Measurements from ENCODE around the gene MLN.

Gene MLN

GRCh38 chr6:33771146-33772081, 32.4 kb downstream of the MLN start:
- no peak for DNase-seq (ENCODE audit: low read depth, low spot score)

DNA sequence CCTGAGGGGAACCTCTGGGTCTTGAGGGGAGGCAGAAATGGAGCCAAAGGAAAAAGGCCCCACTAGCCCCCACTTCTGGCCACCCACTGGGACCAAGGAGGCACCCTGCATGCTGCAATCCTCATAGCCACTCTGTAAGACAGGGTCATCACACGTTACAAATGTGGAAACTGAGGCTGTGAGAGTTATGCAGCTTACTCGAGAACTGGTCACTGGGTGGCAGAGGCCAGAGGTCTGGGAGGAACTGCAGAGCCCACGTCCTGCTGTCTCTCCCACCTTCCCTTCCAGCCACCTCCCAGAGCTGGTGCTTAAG, 33.0 kb downstream of the MLN start:
- no peak for DNase-seq (ENCODE audit: low read depth, low spot score)

DNA sequence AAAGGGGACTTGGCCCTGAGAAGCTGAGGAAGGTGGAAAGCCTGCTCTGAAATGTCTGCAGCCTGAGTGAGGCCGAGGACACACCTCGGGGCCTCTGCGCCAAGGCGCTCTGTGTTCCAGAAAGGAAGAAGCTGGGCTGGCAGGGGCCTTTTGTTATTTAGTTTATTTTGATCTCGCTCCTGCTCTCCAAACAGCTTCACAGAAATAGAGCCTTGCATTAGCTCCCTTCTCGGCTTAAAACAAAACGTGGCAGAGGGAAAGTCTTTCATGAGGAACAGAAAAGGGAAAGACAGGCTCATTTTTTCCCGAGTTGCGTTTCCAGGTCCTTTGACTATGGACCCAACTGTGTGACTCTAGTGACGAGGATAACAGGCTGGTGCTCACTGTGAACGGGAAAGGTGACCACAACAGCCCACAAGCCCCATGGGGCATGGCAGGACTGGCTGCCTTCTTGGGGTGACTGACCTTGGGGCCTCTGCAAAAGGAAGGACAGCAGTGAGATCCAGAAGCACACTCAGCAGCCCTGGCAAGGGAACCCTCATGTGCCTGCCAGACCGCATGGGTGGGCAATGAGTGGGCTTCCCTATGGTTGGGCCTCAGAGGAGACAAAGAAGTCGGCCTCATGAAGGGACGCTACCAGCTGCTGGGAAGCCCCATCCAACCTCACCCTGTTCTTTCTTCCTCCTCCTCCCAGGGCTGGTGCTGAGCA, 33.5 kb downstream of the MLN start:
- DNase-seq (ENCODE audit: low read depth, low spot score): no peak

DNA sequence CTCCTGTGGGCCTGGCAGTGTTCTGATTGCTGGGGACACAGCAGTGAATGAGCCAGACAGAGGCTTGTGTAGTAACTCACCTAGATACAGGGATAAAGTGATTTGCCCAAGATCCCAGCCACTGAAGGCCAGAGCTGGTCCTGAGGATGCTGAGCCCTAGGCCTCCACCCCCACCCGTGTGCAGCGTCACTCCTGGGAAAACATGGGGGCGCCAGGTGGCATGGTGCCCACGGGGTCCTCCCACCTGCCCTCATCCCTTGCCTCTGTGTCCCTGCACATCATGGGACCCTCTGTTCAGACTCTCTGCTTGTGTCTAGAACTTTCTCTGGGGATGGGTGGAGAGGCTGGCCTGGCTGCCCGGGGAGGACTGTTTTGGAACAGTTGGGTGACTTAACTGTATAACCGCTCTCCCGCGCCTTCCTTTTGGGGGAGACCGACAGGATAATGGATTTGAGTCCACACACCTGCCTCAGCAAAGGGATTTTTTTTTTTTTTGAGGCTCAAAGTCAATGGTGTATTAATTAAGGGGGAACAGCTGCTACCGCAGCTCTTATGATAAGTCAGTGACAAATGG, 34.5 kb downstream of the MLN start:
- no peak for DNase-seq (ENCODE audit: low read depth, low spot score)

- peak; percentile 38 for DNase-seq (ENCODE audit: low read depth, low spot score)
These were observed 35.1 kb downstream of the MLN start for GRCh38 chr6:33768644-33769120.

- DNase-seq (ENCODE audit: low read depth, low spot score): no peak
These were observed 36.6 kb downstream of the MLN start for GRCh38 chr6:33766921-33767907.

GRCh38 chr6:33765368-33765767, 38.4 kb downstream of the MLN start:
- no peak for DNase-seq (ENCODE audit: low read depth, low spot score)

- DNase-seq (ENCODE audit: low read depth, low spot score): no peak
These were observed 39.8 kb downstream of the MLN start for GRCh38 chr6:33764036-33764435.

DNA sequence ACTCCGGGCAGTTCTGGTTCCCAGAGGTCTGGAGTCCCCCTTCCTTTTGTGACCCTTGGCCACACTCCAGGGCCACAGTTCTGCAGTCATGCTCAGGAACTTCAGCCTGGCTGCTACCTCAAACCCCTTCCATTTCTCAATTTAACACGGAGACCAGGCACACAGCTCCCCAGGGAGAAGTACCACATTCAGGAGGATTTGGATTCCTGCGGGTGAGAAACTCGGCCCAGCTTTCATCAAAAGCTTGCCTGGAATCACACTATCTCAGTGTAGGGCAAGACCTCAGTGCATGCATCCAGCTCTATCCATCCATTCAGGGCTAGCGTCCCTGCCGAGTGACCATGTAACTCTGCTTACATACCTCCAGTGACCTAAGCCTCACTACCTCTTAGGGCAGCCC, 40.3 kb downstream of the MLN start:
- DNase-seq (ENCODE audit: low read depth, low spot score): no peak

DNA sequence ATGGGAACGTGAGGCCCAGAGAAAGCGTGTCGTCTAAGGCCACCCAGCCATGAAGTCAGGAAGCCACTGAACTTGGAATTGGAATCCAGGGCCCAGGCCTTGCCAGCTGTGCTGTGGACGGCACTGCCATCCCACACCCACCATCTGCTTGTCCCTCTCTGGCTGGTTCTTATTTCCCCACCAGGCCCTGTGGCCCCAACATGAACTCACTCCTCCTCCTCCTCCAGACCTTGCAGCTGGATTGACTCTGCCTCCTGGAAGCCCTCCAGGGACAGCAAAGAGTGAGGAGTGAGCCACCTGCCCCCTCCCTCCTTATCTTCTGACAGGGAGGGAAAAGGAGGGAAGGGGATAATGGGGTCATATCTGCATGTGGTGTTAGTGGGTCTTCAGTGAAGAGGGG, 41.1 kb downstream of the MLN start:
- DNase-seq (ENCODE audit: low read depth, low spot score): no peak

GRCh38 chr6:33761922-33762629, 41.7 kb downstream of the MLN start:
- DNase-seq (ENCODE audit: low read depth, low spot score): no peak

DNA sequence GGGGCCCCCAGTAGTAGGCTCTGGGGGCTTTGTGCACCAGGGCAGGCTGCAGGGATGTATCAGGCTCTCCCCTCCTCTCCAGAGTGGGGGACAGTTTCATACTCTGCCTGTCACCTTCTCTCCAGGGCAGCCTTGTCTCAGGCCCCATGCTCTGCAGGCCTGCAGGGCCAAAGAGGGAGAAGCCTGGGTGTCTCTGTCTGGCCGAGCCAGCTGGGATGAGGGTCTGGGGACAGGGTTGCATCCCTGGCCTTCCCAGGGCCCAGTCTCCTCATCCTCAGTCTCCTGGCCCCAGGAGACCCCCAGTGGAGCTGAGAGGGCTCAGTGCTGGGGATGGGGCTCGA, 42.3 kb downstream of the MLN start:
- DNase-seq (ENCODE audit: low read depth, low spot score): no peak

GRCh38 chr6:33759887-33760629, 43.7 kb downstream of the MLN start:
- DNase-seq (ENCODE audit: low read depth, low spot score): no peak

GRCh38 chr6:33758815-33759216, 45.0 kb downstream of the MLN start:
- no peak for DNase-seq (ENCODE audit: low read depth, low spot score)

GRCh38 chr6:33757906-33758305, 45.9 kb downstream of the MLN start:
- no peak for DNase-seq (ENCODE audit: low read depth, low spot score)

- no peak for DNase-seq (ENCODE audit: low read depth, low spot score)
These were observed 46.7 kb downstream of the MLN start for GRCh38 chr6:33757113-33757512.

DNA sequence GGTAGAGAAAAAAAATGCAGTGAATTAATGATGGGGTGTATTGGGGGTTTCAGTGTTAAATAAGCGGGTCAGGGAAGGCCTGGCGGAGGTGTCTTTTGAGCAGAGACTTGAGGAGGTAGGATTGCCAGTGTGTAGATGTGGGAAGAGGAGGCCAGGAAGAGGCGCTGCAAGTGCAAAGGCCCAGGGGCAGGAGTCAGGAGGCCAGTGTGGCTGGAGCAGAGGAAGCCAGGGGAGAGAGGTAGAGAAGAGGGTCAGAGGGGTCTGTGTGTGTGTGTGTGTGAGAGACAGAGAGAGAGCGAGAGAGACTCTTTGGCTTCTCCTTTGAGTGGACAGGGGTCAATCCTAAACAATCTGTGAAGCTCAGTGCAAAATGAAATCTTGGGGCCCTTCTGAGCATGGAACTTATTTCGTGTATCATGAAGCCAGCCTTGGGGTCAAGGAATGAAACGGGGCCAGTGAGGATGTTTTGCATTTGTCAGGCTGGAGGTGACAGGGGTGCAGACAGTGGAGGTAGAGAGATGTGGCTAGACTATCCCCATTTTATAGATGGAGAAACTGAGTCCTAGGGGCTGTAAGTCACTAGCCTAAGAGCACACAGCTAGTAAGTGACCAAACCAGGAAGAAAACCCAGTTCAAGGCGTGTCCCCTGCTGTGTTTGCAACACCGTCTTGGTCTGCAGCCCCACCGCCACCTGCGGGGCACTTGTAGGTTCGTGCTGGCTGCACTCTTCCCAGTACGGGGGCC, 47.4 kb downstream of the MLN start:
- DNase-seq (ENCODE audit: low read depth, low spot score): no peak

DNA sequence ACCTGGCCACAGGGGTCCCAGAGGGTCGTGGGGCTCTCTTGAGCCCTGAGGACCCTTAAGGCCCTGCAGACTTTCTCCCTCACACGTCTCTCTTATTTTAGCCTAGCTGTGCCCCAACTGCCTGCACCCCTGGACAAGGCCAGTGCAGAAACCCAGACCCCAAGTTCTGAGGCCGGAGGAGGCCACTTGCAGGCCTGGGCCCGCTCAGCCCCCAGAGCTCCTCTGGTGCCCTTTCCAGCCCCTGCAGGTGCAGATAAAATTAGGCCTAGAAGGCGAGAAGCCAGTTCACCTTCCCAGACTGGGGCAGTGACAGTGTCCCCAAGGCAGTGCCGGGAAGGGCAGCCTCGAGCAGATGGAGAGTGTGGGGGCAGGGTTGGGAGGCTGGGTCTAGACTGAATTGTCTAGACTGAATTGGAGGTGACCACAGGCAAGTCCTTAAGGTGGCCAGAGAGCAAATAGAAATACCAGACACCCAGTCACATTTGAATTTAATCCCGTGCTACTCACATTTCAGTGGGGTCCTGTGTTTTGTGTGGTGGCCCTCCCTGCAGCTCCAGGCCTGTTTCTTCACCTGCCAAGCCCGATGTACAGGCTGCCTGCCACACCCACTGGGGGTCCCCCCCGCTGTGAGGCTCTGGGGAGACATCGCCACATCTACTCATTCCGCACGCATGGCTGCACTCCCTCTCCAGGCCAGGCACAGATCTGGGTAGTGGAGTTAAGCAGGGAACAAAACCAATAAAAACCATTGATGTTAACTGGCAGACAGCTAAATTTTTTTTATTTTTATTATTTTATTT, 48.5 kb downstream of the MLN start:
- DNase-seq (ENCODE audit: low read depth, low spot score): no peak

- no peak for DNase-seq (ENCODE audit: low read depth, low spot score)
These were observed 49.6 kb downstream of the MLN start for GRCh38 chr6:33754222-33754621.

All from activated naive CD8-positive, alpha-beta T cell treated with anti-CD3 and anti-CD28 coated beads, Interleukin-2, amount 50 U/mL, for 16 hours (primary cell).